Measurements from ENCODE around the gene AIF1. TPM values are rescaled to one million over a fixed set of nuclear protein-coding genes. Genes with fewer than 3 reads are reported as not detected.

The AIF1 gene
- total RNA-seq, 4 donors from 2014 or later, result 6.1 to 112 (median 11.2) TPM

DNA sequence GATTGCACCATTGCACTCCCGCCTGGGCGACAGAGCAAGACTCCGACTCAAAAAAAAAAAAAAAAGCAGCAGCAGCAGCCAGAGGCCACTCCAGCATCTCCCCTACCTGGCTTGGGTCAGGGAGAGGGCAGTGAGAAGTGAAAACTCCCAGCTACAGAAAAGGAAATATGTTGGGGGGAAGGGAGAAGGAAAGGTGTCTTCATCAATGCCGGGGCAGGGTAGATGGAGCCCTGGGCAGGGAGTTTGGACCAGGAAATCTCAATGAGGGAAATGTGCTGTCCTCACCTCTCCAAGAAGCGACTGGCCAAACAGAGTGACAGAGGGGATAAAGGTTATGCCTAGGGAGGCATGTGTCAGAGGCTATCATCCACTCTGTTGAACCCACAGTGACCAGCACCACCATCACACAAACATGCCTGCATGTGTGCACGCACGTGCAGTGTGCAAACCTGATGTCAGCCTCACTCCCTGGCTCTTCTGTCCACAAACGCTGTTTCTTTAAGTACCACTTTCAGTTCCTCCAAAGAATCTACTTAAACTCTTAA lies 887 bp upstream of the AIF1 start:
- H3K27ac ChIP-seq, result peak overlapping the region; percentile 17 to 70 (median 46)
- no peak overlapping the region for H3K4me3 ChIP-seq
- H3K27me3 ChIP-seq, result no peaks in the 10 kb centered on the region
- no peaks in the 10 kb centered on the region for H3K36me3 ChIP-seq
- H3K4me1 ChIP-seq, result peaks cover 0 to 14% (median 8%) of the 10 kb centered on the region in 4 donors
- DNase-seq, result no peak
- no peaks in the 10 kb centered on the region for H3K9me3 ChIP-seq
- TF ChIP-seq, protein P1, sequence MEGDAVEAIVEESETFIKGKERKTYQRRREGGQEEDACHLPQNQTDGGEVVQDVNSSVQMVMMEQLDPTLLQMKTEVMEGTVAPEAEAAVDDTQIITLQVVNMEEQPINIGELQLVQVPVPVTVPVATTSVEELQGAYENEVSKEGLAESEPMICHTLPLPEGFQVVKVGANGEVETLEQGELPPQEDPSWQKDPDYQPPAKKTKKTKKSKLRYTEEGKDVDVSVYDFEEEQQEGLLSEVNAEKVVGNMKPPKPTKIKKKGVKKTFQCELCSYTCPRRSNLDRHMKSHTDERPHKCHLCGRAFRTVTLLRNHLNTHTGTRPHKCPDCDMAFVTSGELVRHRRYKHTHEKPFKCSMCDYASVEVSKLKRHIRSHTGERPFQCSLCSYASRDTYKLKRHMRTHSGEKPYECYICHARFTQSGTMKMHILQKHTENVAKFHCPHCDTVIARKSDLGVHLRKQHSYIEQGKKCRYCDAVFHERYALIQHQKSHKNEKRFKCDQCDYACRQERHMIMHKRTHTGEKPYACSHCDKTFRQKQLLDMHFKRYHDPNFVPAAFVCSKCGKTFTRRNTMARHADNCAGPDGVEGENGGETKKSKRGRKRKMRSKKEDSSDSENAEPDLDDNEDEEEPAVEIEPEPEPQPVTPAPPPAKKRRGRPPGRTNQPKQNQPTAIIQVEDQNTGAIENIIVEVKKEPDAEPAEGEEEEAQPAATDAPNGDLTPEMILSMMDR (IDR thresholded peaks at IDR 0.05), result no peak
- TF ChIP-seq POLR2A (IDR thresholded peaks at IDR 0.05), result no peak

DNA sequence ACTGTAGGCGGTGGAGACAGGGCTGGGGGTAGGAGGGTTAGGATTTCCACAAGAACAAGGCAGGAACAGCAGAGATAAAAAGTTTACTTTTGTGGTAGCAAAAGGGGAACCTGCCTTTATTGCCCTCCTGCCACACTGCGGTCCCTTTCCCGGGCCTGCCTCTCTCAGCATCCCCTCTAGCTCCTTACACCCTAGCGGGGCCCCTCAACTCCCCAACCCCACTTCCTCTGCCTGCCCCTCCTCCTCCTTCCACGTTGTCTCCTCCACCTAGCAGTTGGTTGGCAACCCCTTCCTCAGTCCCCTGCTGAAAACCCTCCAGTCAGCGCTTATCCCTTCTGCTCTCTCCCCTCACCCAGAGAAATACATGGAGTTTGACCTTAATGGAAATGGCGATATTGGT lies 714 bp downstream of the AIF1 start:
- Histone ChIP-seq H3K4me3 (peak overlapping the region in 2 of 4 donors; percentile 7 to 15), H3K27me3 (no peaks in the 10 kb centered on the region), H3K36me3 (no peaks in the 10 kb centered on the region), H3K9me3 (no peaks in the 10 kb centered on the region), H3K4me1 (peaks cover 0 to 14% (median 8%) of the 10 kb centered on the region in 4 donors), H3K27ac (peak overlapping the region in 3 of 4 donors; percentile 30 to 70 (median 62))
- TF ChIP-seq, protein P1 (IDR thresholded peaks at IDR 0.05), result no peak
- TF ChIP-seq POLR2A (IDR thresholded peaks at IDR 0.05), result no peak
- peak in 1 of 3 donors; percentile 57 for DNase-seq

DNA sequence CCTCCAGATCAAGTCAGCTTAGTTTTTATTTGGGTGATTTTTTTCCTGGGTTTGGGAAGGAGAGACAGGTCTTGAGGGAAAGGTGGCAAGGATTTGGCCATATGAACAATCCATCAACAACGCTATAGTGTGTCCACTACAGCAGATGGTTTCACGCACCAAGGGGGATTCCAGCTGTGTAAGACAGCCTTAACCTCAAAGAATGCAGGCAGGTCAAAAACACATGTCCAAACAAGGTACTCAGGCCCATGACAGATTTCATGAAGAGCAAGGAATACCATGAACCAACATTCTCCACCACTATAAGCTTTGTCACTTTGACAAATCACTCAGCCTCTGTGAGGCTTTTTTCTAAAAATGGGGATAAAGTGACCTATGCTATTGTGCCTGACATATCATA lies 2.0 kb downstream of the AIF1 start:
- Histone ChIP-seq H3K36me3 (no peaks in the 10 kb centered on the region), H3K27me3 (no peaks in the 10 kb centered on the region), H3K4me3 (no peak overlapping the region), H3K9me3 (no peaks in the 10 kb centered on the region), H3K27ac (no peak overlapping the region), H3K4me1 (peaks cover 0 to 22% (median 8%) of the 10 kb centered on the region in 4 donors)
- TF ChIP-seq, protein P1 (IDR thresholded peaks at IDR 0.05), result no peak
- no peak for TF ChIP-seq POLR2A (IDR thresholded peaks at IDR 0.05)
- DNase-seq, result no peak

DNA sequence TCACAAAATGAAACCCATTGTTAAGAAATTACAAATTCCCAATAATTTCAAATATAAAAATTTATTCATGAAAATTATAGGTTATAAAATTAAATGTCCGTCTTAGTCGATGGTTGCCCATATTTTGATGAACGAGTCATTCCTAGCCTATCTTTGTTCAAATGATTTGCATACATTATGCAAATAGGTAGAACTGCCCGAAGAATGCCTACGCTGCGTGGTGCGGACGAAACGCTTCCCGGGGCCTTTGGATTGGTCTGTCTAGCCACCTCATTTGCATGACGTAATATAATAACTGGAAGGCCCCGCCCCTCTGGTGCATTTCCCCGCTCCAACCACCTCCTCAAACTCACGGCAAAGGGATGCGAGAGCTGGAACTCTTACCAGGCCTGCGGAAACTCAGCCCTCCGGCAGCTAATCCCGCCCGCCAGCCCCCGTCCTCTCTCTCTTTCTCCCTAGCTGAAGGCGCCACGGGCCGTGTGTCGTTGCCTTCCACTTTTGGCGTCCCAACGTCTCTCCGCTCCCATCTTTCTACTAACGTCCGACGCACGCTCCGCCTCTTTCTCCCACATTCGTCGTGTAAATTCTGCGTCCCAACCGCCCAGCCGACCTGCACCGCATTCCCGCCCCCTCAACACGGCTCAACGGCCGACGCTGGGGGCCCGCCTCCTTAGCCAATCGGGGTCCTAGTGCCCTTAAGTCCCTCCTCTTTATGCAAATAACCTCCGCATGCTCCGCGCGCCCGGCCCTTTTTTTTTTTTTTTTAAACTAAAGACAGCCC lies 5.0 kb downstream of the AIF1 start:
- Histone ChIP-seq H3K36me3 (peaks cover 0 to 24% (median 0%) of the 10 kb centered on the region in 3 donors), H3K4me1 (peaks cover 0 to 21% (median 7%) of the 10 kb centered on the region in 4 donors), H3K27me3 (no peaks in the 10 kb centered on the region), H3K9me3 (no peaks in the 10 kb centered on the region), H3K4me3 (peak overlapping the region; percentile 54 to 100 (median 88)), H3K27ac (peak overlapping the region; percentile 95 to 99 (median 98))
- TF ChIP-seq, protein P1 (IDR thresholded peaks at IDR 0.05), result peak in 2 of 6 experiments; percentile 22 to 28
- peak; percentile 85 to 94 for TF ChIP-seq POLR2A (IDR thresholded peaks at IDR 0.05)
- peak; percentile 98 to 99 (median 98) for DNase-seq

DNA sequence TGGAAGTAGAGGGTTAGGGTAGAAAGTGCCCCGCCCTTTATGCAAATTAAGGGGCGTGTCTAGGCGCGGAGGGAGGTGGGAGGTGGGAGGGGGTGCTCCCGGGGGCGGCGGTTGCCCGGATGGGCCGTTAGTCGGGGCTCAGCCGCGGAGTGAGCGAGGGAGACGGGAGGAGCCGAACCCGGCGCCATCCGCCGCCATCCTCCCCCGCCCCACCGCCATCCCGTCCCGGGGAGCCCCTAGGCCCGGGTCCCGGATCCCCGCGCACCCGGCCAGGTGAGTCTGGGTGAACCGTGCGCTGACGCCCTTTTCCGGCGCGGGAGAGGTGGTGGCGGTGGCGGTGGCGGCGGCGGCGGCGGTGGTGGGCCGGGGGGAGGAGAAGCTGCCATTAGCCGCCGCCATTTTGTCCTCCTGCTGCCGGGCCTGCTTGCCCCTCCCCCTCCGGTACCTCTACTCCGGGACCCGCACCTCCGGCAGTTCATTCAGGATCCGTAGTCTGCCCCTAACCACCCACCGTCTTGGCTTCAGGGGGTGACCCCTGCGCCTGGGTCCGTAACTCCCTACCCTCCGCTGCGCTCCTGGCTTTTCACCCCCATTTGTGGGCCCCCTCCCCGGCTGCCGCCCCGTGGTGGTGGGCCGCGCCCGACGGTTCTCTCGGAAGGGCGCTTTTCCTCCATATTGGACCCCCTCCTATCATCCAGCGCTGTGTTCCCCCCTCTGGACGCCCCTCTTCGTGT lies 5.7 kb downstream of the AIF1 start, which contains the start of gene PRRC2A:
Gene PRRC2A (plus strand): TSS at position 130 of the 734 bp plus-strand sequence. CDS start 2,075 bp downstream, outside the sequence.
- Histone ChIP-seq H3K27me3 (no peaks in the 10 kb centered on the region), H3K27ac (peak within 1 kb of the TSS; percentile 95 to 99 (median 98)), H3K4me3 (peak within 1 kb of the TSS; percentile 54 to 100 (median 88)), H3K36me3 (peaks cover 0 to 31% (median 0%) of the 10 kb centered on the region in 3 donors), H3K4me1 (peaks cover 0 to 16% (median 3%) of the 10 kb centered on the region in 4 donors), H3K9me3 (no peaks in the 10 kb centered on the region)
- DNase-seq, result peak in 2 of 3 donors; percentile 81 to 89
- TF ChIP-seq, protein P1 (IDR thresholded peaks at IDR 0.05), result peak in 1 of 6 experiments; percentile 2
- TF ChIP-seq POLR2A (IDR thresholded peaks at IDR 0.05), result peak; percentile 44 to 56
